ENCODE measurements around the gene ZFP36.
"Not testable (repeated sequence)": the region's sequence is repeated elsewhere in the genome, so short reads cannot be mapped to it uniquely, and the experiment has no call there.

Gene ZFP36

GRCh38 chr19:39435499-39436349 lies 29.1 kb downstream of the ZFP36 start, which contains the start of gene RPS16:
Gene RPS16 (minus strand): TSS chr19:39435949. CDS start chr19:39435895, 54 bp downstream.
- DNase-seq: peak; percentile 98 to 100 (median 99)
- intact Hi-C loops (cut with DNase I): loop anchor here (1.0 kb wide), 1 partner anchor 10 kb away; the partner anchor contains the start of gene SUPT5H

GRCh38 chr19:39436350-39436716 lies 29.7 kb downstream of the ZFP36 start:
- intact Hi-C loops (cut with DNase I): loop anchor here (1.0 kb wide), 1 partner anchor 9 kb away; the partner anchor contains the start of gene SUPT5H
- no peak for DNase-seq

GRCh38 chr19:39438270-39438934 lies 31.8 kb downstream of the ZFP36 start:
- intact Hi-C loops (cut with DNase I): no loop called here
- DNase-seq: peak in 1 of 10 donors; percentile 44

- no peak for DNase-seq
- intact Hi-C loops (cut with DNase I): loop anchor here (1.0 to 5.0 kb wide), 3 partner anchors 8 to 88 kb away; partner anchors contain the start of genes EID2B and TIMM50
Measured at GRCh38 chr19:39444598-39445195, 38.0 kb downstream of the ZFP36 start.

- peak; percentile 91 to 99 (median 95) for DNase-seq
- intact Hi-C loops (cut with DNase I): loop anchor here (1.0 to 5.0 kb wide), 2 partner anchors 9 to 37 kb away; partner anchors contain the start of gene TIMM50
Measured at GRCh38 chr19:39445196-39446111, 38.8 kb downstream of the ZFP36 start, which contains the start of gene SUPT5H. Gene SUPT5H (plus strand): TSS chr19:39445582. CDS start chr19:39445891, 309 bp downstream.

- intact Hi-C loops (cut with DNase I): loop anchor here (5.0 kb wide), 1 partner anchor 36 kb away; the partner anchor contains the start of gene TIMM50
- no peak for DNase-seq
Measured at GRCh38 chr19:39446365-39447084, 39.9 kb downstream of the ZFP36 start.

- intact Hi-C loops (cut with DNase I): loop anchor here (5.0 kb wide), 1 partner anchor 34 kb away; the partner anchor contains the start of gene TIMM50
Measured at GRCh38 chr19:39448271-39448670, 41.6 kb downstream of the ZFP36 start.

GRCh38 chr19:39449116-39449797 lies 42.6 kb downstream of the ZFP36 start:
- DNase-seq: no peak
- intact Hi-C loops (cut with DNase I): loop anchor here (5.0 kb wide), 1 partner anchor 33 kb away; the partner anchor contains the start of gene TIMM50

More at GRCh38 chr19:39448271-39448670, 41.6 kb downstream of the ZFP36 start:
- no peak for DNase-seq

- intact Hi-C loops (cut with DNase I); DNase-seq: not testable (repeated sequence)
Measured at GRCh38 chr19:39451257-39451656, 44.6 kb downstream of the ZFP36 start.

Data from posterior cingulate gyrus (tissue), 11 donors.